Large intestine (tissue), 3 donors: ENCODE results near the gene ANKMY2. TPM values are rescaled to one million over a fixed set of nuclear protein-coding genes. Genes with fewer than 3 reads are reported as not detected.

Experiments
- DNase-seq, 2 donors: peaks; one replicate each; pipeline versions ENCODE4 v3.0.0 to v3.0.0-alpha.2; 2013
- H3K27ac ChIP-seq: one replicate; pipeline ENCODE4 v1.5.1; 2013; ENCODE audit warnings: low read length
- H3K27me3 ChIP-seq: 2 replicates; pipeline ENCODE4 v1.6.1; 2013; ENCODE audit warnings: low read length; ENCODE audit not compliant: control insufficient read depth, insufficient read depth
- H3K36me3 ChIP-seq: 2 replicates; pipeline ENCODE4 v1.6.1; 2013; ENCODE audit warnings: low read length; ENCODE audit not compliant: control insufficient read depth, insufficient read depth
- H3K4me1 ChIP-seq: one replicate; pipeline ENCODE4 v1.6.1; 2013; ENCODE audit warnings: low read length; ENCODE audit not compliant: control insufficient read depth, insufficient read depth
- H3K4me3 ChIP-seq: one replicate; pipeline ENCODE4 v1.5.1; 2013; ENCODE audit warnings: low read length
- H3K9me3 ChIP-seq: one replicate; pipeline ENCODE4 v1.6.1; 2013; ENCODE audit warnings: mild to moderate bottlenecking, low read depth, low read length, moderate library complexity; ENCODE audit not compliant: control insufficient read depth
- WGBS: methylation state at CpG from one replicate; pipeline ENCODE4 v1.1.5; 2013; ENCODE audit warnings: low lambda C conversion rate; ENCODE audit not compliant: insufficient coverage; 5-methylcytosine and 5-hydroxymethylcytosine counted together
- polyA plus RNA-seq: library from polyadenylated mRNA; unstranded; fragments of 120-200 nt; gene quantifications from one replicate; pipeline ENCODE4 v1.2.1, GENCODE V29; 2013

The ANKMY2 gene
- polyA plus RNA-seq, 1 donor: 34.0 TPM

DNA sequence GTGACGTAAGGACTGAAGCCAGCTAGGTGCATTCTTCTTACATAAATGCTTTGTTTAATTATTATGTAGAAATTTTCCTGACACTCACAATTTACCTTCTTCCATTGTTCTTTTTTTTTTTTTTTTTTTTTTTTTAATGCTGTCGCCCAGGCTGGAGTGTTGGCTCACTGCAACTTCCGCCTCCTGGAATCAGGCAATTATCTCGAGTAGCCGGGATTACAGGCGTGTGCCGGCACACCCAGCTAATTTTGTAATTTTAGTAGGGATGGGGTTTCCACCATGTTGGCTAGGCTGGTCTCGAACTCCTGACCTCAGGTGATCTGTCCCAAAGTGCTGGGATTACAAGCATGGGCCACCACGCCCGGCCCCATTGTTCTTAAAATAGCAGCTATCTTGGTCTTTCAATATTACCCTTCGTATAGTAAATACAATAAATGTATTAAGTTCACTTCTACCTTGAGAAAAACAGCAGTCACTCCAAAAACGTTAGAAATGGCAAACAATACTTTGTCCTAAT, 32.5 kb upstream of the ANKMY2 start:
- H3K27me3 ChIP-seq: no peaks in the 10 kb centered on the region

DNA sequence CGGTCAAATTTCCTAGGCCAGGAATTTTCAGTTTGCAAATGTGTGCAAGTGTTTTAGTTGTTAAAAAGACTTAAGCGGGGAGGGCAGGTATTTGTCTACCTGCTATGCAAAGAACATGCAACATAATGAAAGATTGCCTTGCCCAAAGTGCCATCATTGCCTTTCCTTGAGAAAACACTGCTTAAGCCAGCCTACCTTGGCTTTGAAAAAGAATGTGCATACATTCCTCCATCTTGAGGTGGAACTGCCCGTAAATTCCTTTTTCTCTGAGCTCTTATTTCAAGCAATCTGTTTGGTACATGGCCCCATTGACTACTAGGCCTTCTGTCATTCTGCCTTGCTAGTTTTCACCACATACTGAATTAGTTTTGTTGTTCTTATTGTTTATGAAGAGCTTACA, 29.7 kb upstream of the ANKMY2 start:
- H3K27ac ChIP-seq: no peak overlapping the region
- no peaks in the 10 kb centered on the region for H3K27me3 ChIP-seq
- DNase-seq: no peak
- no peak overlapping the region for H3K4me3 ChIP-seq
- peaks cover 38% of the 10 kb centered on the region for H3K36me3 ChIP-seq
- WGBS: 100% methylated on average over 1 of the region's 3 CpGs
- no peaks in the 10 kb centered on the region for H3K4me1 ChIP-seq
- peaks cover 3% of the 10 kb centered on the region for H3K9me3 ChIP-seq

More for the DNA sequence above, 32.5 kb upstream of the ANKMY2 start:
- Histone ChIP-seq H3K27ac (no peak overlapping the region), H3K4me1 (no peaks in the 10 kb centered on the region), H3K9me3 (peaks cover 3% of the 10 kb centered on the region), H3K4me3 (no peak overlapping the region), H3K36me3 (peaks cover 50% of the 10 kb centered on the region)
- 76% methylated on average over 2 of the region's 12 CpGs for WGBS
- no peak for DNase-seq

DNA sequence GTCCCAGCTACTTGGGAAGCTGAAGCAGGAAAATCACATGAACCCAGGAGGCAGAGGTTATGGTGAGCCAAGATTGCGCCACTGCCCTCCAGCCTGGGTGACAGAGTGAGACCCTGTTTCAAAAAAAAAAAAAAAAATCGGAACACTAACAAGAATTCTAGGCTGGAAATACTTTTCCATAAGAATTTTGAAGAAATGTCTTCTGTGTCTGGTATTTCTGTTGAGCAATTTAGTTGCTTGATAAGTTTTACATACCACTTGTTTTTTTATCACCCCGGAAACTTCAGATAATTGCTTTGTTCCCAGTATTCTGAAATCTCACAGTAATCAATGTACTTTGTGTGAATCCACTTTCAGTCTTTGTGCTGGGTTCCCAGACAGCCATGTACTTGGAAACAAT, 26.3 kb upstream of the ANKMY2 start:
- 57% methylated on average over 1 of the region's 3 CpGs for WGBS
- H3K27me3 ChIP-seq: no peaks in the 10 kb centered on the region
- no peak overlapping the region for H3K27ac ChIP-seq
- H3K4me3 ChIP-seq: no peak overlapping the region
- H3K9me3 ChIP-seq: no peaks in the 10 kb centered on the region
- peaks cover 16% of the 10 kb centered on the region for H3K4me1 ChIP-seq
- no peak for DNase-seq
- H3K36me3 ChIP-seq: peaks cover 22% of the 10 kb centered on the region

DNA sequence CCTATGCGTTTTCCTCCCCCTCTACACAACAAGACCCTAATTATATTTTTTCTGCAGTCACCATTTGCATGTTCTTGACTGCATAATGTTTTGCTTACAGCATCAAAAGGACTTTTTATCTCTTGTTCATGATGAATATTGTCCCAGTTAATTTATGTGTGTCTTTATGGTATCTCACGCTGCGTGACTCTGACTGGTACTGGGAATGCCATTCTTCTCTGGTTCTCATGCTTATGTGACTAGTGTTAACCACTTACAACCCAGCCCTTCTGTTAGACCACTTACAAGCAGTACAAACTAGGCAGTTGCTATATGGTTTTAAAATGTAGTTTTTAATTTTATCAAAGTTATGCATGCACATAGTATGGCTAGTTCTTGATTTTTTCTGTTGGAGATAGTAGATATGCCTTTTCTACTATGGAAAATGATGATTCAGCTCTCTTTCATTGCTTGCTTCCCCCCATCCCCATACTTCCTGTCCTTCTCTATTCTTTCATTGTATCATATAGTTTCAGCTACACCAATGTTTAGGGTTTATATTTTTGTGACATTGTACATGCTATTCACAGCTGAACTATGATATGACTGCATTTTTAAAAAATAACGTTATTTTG, 25.3 kb upstream of the ANKMY2 start:
- no peak overlapping the region for H3K27ac ChIP-seq
- DNase-seq: no peak
- peaks cover 16% of the 10 kb centered on the region for H3K4me1 ChIP-seq
- no peak overlapping the region for H3K4me3 ChIP-seq
- peaks cover 25% of the 10 kb centered on the region for H3K36me3 ChIP-seq
- H3K27me3 ChIP-seq: no peaks in the 10 kb centered on the region
- H3K9me3 ChIP-seq: no peaks in the 10 kb centered on the region
- WGBS: 100% methylated on average over 1 of the region's 4 CpGs

DNA sequence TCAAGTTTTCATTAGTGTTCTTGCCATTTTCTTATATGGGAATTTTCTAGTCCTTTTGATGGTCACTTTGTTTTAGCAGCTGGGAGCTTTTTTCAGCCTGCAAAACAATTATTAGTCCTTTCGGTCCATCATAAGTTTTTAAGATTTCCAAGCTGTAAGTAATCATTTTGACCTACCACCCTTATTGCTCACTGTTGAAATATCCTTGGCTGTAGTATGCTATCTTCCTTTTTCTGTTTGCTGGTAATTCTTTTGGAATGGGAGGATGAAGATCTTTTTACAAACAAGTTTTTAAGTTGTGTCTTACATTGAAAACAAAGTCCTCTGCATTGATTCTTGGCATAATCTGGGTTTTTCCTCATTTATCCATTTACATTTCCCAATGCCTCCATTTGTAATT, 24.5 kb upstream of the ANKMY2 start:
- Histone ChIP-seq H3K4me1 (peaks cover 16% of the 10 kb centered on the region), H3K27me3 (no peaks in the 10 kb centered on the region), H3K27ac (no peak overlapping the region), H3K36me3 (peaks cover 19% of the 10 kb centered on the region), H3K4me3 (no peak overlapping the region), H3K9me3 (no peaks in the 10 kb centered on the region)
- no CpG with 5 or more reads among the region's 1 CpG for WGBS
- DNase-seq: no peak

DNA sequence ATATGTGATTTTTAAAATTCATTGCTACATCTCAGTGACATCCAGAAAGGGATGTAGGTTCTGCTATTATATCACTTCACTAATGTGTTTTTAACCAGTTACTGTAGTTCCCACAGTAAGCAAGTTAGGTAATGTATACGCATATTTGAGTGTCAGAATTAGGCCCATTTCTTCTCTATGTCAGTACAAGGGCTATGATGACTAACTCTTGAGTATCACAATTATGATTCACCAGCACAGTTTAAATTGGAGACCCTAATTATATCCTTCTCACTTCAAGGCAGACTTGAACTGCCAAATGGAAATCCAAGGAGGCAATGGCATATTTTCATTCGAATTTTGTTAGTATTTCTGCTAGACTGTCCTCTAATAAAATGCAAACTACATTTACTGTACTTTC, 24.0 kb upstream of the ANKMY2 start:
- Histone ChIP-seq H3K27me3 (no peaks in the 10 kb centered on the region), H3K4me1 (peaks cover 16% of the 10 kb centered on the region), H3K4me3 (no peak overlapping the region), H3K27ac (peak overlapping the region; percentile 32), H3K9me3 (no peaks in the 10 kb centered on the region), H3K36me3 (peaks cover 17% of the 10 kb centered on the region)
- DNase-seq: no peak
- 90% methylated on average over 1 of the region's 2 CpGs for WGBS

DNA sequence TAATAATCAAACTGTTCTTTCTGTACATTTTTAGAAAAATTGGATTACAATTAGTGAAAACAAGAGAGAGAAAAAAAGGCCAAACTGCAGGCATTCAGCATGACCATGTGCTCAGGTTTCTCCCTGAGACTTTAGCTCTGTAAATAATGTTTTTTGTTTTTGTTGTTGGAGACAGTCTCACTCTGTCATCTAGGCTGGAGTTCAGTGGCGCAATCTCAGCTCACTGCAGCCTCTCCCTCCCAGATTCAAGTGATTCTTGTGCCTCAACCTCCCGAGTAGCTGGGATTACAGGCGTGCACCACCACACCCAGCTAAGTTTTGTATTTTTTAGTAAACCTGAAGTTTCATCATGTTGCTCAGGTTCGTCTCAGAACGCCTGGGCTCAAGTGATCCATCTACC, 23.4 kb upstream of the ANKMY2 start:
- Histone ChIP-seq H3K4me3 (no peak overlapping the region), H3K4me1 (peaks cover 16% of the 10 kb centered on the region), H3K9me3 (no peaks in the 10 kb centered on the region), H3K27ac (peak overlapping the region; percentile 91), H3K27me3 (no peaks in the 10 kb centered on the region), H3K36me3 (peaks cover 12% of the 10 kb centered on the region)
- DNase-seq: no peak
- WGBS: no CpG with 5 or more reads among the region's 5 CpGs

DNA sequence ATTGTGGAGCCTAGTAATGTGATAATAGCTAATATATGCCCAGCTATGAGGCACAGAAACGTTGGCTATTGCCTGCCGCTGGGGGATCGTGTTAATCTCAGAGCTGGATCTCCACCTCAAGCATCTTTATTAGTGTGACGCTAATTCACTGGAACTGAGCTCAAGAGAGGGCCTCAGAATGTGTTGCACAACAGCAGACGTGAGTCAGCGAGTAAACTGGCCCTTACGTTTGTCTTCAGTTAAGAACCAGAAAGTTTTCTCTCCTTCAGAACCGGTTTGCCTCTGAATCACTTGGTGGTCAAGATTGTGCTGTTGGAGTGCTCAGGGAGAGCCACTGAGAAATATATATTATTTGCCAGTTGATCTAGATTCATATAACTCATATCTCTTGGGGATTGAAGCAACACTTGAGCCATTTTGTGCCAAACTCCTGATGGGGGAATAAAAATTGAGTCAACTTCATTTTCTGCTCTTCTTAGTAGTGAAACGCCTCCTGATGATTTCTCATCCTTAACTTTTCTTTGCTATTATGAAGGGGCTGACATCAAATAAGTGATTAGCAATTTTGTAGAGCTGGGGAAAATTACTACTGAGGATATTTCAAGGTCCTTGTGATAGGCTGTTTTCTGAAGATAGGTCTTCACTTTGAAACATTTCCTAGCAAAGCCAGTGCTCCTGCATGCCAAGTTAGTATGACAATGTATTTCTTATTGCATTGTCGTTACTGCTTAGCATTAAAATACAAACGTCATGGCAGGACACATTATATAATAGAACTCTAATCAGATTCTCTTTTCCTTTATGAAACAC, 22.7 kb upstream of the ANKMY2 start:
- peak overlapping the region; percentile 91 for H3K27ac ChIP-seq
- peak; percentile 91 to 93 for DNase-seq
- 100% methylated on average over 1 of the region's 11 CpGs for WGBS

DNA sequence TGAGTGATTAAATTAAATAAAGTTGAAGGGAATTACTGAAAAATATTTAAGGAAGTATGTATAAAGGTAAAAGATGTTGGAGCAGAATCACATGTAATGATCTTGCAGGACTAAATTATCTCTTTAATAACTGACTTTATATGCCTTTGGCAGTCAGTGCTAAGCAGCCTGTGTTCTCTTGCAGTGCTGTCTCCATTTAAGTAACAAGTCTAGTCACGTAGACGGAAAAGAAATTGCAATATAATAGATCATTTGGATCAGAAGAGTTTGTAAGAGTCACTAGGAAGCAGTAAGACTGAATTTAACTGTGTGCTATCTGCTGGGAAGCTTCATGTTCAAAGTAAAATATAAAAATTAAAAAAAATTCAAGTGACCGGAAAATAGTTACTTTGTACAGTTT, 21.8 kb upstream of the ANKMY2 start:
- peak overlapping the region; percentile 91 for H3K27ac ChIP-seq
- H3K4me3 ChIP-seq: no peak overlapping the region
- peaks cover 16% of the 10 kb centered on the region for H3K4me1 ChIP-seq
- no peaks in the 10 kb centered on the region for H3K9me3 ChIP-seq
- no peaks in the 10 kb centered on the region for H3K27me3 ChIP-seq
- DNase-seq: no peak
- H3K36me3 ChIP-seq: peaks cover 12% of the 10 kb centered on the region
- WGBS: 100% methylated on average over 1 of the region's 3 CpGs

More for the DNA sequence above, 22.7 kb upstream of the ANKMY2 start:
- no peaks in the 10 kb centered on the region for H3K9me3 ChIP-seq
- H3K4me1 ChIP-seq: peaks cover 16% of the 10 kb centered on the region
- no peaks in the 10 kb centered on the region for H3K27me3 ChIP-seq
- H3K36me3 ChIP-seq: peaks cover 12% of the 10 kb centered on the region
- H3K4me3 ChIP-seq: no peak overlapping the region

DNA sequence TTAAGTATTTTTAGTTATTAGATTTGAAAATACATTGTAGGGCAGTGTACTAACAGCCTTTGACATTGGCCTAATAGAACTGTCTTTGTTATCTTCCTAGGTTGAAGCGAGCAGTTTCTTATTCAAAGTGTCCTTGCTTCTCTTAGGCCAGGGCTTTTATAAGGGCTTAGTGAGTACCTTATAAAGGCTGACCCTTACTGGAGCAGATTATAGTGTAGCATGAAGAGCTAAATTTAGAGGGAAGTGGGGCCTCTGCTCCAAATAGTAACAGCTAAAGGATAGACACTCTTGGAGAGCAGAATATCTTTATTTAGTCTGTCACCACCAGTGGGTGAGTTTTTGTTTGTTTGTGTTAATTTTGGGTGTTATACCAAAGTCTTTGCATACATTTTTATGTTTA, 16.4 kb upstream of the ANKMY2 start:
- Histone ChIP-seq H3K27me3 (no peaks in the 10 kb centered on the region), H3K4me3 (no peak overlapping the region), H3K4me1 (peaks cover 13% of the 10 kb centered on the region), H3K36me3 (peaks cover 8% of the 10 kb centered on the region), H3K27ac (peak overlapping the region; percentile 66), H3K9me3 (no peaks in the 10 kb centered on the region)
- DNase-seq: no peak
- WGBS: no CpG with 5 or more reads among the region's 1 CpG
